Activated CD8-positive, alpha-beta T cell treated with anti-CD3 and anti-CD28 coated beads for 36 hours (primary cell): ENCODE measurements around the gene GPX4. TPM values are rescaled to one million over a fixed set of nuclear protein-coding genes. Genes with fewer than 3 reads are reported as not detected.

Source experiments
- ATAC-seq: fragments of 200-7000 bp; cut with Tn5 transposase; one replicate; pipeline ENCODE4 v1.10.0; 2021; ENCODE audit warnings: mild to moderate bottlenecking, moderate library complexity
- CTCF ChIA-PET: fragments of 350-600 bp; sonication (Branson Sonifier 250); formaldehyde crosslinking; loops from one replicate; lab custom pipeline; 2021; ENCODE audit warnings: antibody characterized with exemption; lab: Charles Lee
- POLR2A ChIA-PET: fragments of 350-600 bp; sonication (Branson Sonifier 250); formaldehyde crosslinking; loops from one replicate; lab custom pipeline; 2021; ENCODE audit warnings: antibody characterized with exemption; lab: Charles Lee
- DNase-seq: peaks from one replicate; pipeline ENCODE4 v3.0.0-alpha.2; 2020
- H3K27ac Mint-ChIP-seq: one replicate; pipeline ENCODE4 v1.8.0; 2021; ENCODE audit warnings: mild to moderate bottlenecking, mixed read lengths
- H3K27me3 Mint-ChIP-seq: one replicate; pipeline ENCODE4 v1.8.0; 2021; ENCODE audit warnings: mixed read lengths
- H3K36me3 Mint-ChIP-seq: one replicate; pipeline ENCODE4 v1.8.0; 2021; ENCODE audit warnings: low read depth, mixed read lengths
- H3K4me1 Mint-ChIP-seq: one replicate; pipeline ENCODE4 v1.8.0; 2021; ENCODE audit warnings: low read depth, mixed read lengths
- H3K4me3 Mint-ChIP-seq: one replicate; pipeline ENCODE4 v1.8.0; 2021; ENCODE audit warnings: mild to moderate bottlenecking, moderate library complexity, mixed read lengths
- H3K9me3 Mint-ChIP-seq: one replicate; pipeline ENCODE4 v1.8.0; 2021; ENCODE audit warnings: mixed read lengths
- CTCF ChIP-seq: fragments of 200-600 bp; IDR thresholded peaks from one replicate; pipeline ENCODE4 v1.8.0; 2022; ENCODE audit warnings: antibody characterized with exemption, mild to moderate bottlenecking
- intact Hi-C: fragments of 100-400 bp; cut with micrococcal nuclease; formaldehyde crosslinking; loops from one replicate; pipeline ENCODE4 v1.10.0; 2022
- total RNA-seq, 2 experiments: library from RNA; stranded (reverse); gene quantifications; one replicate each; pipeline ENCODE4 v1.2.3, GENCODE V29; 2021

The GPX4 gene
- total RNA-seq, 2 experiments from 2014 or later: 224 to 232 TPM

- H3K4me3 Mint-ChIP-seq: no peak overlapping the region
These were observed 35.3 kb downstream of the GPX4 start for GRCh38 chr19:1139126-1139525.

GRCh38 chr19:1140272-1141027 is 36.7 kb downstream of the GPX4 start:
- intact Hi-C loops: no loop called here
- DNase-seq (no peak), ATAC-seq (no peak)
- CTCF ChIA-PET: interaction anchor here (1.1 kb wide), 1 partner anchor 27 kb away, joined by 3 read pairs; no protein-coding TSS in a partner anchor
- H3K4me3 Mint-ChIP-seq: no peak overlapping the region
- no peaks in the 10 kb centered on the region for H3K9me3 Mint-ChIP-seq
- H3K27ac Mint-ChIP-seq: no peak overlapping the region
- POLR2A ChIA-PET: interaction anchor here (0.6 to 1.2 kb wide), 3 partner anchors 10 to 453 kb away, joined by 3 read pairs; no protein-coding TSS in a partner anchor
- TF ChIP-seq CTCF: no peak
- no peaks in the 10 kb centered on the region for H3K27me3 Mint-ChIP-seq
- peaks cover 8% of the 10 kb centered on the region for H3K4me1 Mint-ChIP-seq
- H3K36me3 Mint-ChIP-seq: peaks cover 23% of the 10 kb centered on the region

More at GRCh38 chr19:1139126-1139525, 35.3 kb downstream of the GPX4 start:
- ATAC-seq (no peak), DNase-seq (no peak)
- TF ChIP-seq CTCF: no peak
- H3K9me3 Mint-ChIP-seq: no peaks in the 10 kb centered on the region
- POLR2A ChIA-PET: interaction anchor here (1.0 kb wide), 1 partner anchor 8 kb away, joined by 3 read pairs; no protein-coding TSS in a partner anchor
- peaks cover 14% of the 10 kb centered on the region for H3K4me1 Mint-ChIP-seq
- CTCF ChIA-PET: interaction anchor here (1.1 kb wide), 1 partner anchor 26 kb away, joined by 3 read pairs; no protein-coding TSS in a partner anchor
- peaks cover 19% of the 10 kb centered on the region for H3K36me3 Mint-ChIP-seq
- no peak overlapping the region for H3K27ac Mint-ChIP-seq
- intact Hi-C loops: loop anchor here (10.0 kb wide), 1 partner anchor 46 kb away; no protein-coding TSS in a partner anchor
- no peaks in the 10 kb centered on the region for H3K27me3 Mint-ChIP-seq

- H3K9me3 Mint-ChIP-seq: no peaks in the 10 kb centered on the region
- ATAC-seq (no peak), DNase-seq (no peak)
- POLR2A ChIA-PET: interaction anchor here (1.2 kb wide), 1 partner anchor 11 kb away, joined by 3 read pairs; no protein-coding TSS in a partner anchor
- H3K36me3 Mint-ChIP-seq: peaks cover 23% of the 10 kb centered on the region
- no peaks in the 10 kb centered on the region for H3K4me1 Mint-ChIP-seq
- H3K4me3 Mint-ChIP-seq: no peak overlapping the region
- H3K27ac Mint-ChIP-seq: no peak overlapping the region
- H3K27me3 Mint-ChIP-seq: no peaks in the 10 kb centered on the region
- CTCF ChIA-PET: no interaction called here
- no peak for TF ChIP-seq CTCF
- intact Hi-C loops: no loop called here
These were observed 38.1 kb downstream of the GPX4 start for GRCh38 chr19:1141944-1142343.

GRCh38 chr19:1143828-1144399 is 40.1 kb downstream of the GPX4 start:
- H3K4me3 Mint-ChIP-seq: no peak overlapping the region
- TF ChIP-seq CTCF: no peak
- ChIA-PET POLR2A (interaction anchor here (1.4 kb wide), 1 partner anchor 12 kb away, joined by 3 read pairs; no protein-coding TSS in a partner anchor), CTCF (no interaction called here)
- DNase-seq (no peak), ATAC-seq (no peak)
- intact Hi-C loops: no loop called here
- H3K36me3 Mint-ChIP-seq: peaks cover 21% of the 10 kb centered on the region
- H3K27me3 Mint-ChIP-seq: no peaks in the 10 kb centered on the region
- no peaks in the 10 kb centered on the region for H3K4me1 Mint-ChIP-seq
- H3K9me3 Mint-ChIP-seq: no peaks in the 10 kb centered on the region
- H3K27ac Mint-ChIP-seq: no peak overlapping the region

- CTCF ChIA-PET: no interaction called here
- TF ChIP-seq CTCF: no peak
- POLR2A ChIA-PET: no interaction called here
- H3K9me3 Mint-ChIP-seq: no peaks in the 10 kb centered on the region
- H3K4me1 Mint-ChIP-seq: no peaks in the 10 kb centered on the region
- intact Hi-C loops: no loop called here
- no peaks in the 10 kb centered on the region for H3K27me3 Mint-ChIP-seq
- DNase-seq: no peak
- peak overlapping the region; percentile 36 for H3K27ac Mint-ChIP-seq
- no peak for ATAC-seq
- H3K4me3 Mint-ChIP-seq: no peak overlapping the region
- H3K36me3 Mint-ChIP-seq: peaks cover 15% of the 10 kb centered on the region
These were observed 40.9 kb downstream of the GPX4 start for GRCh38 chr19:1144741-1145140.
